Right lobe of liver (tissue), 4 donors: ENCODE results near the gene TECTA.

ENCODE experiments used
- POLR2A ChIP-seq: fragments of 450-650 bp; IDR thresholded peaks from one replicate; pipeline ENCODE4 v1.6.1; 2017; ENCODE audit warnings: antibody characterized with exemption, mild to moderate bottlenecking
- TF ChIP-seq, protein P1 (sequence below), 4 donors: fragments of 200-600 bp in 3 of 4; fragments of 450-650 bp in 1 of 4; IDR thresholded peaks; one replicate each; pipeline versions ENCODE4 v1.5.1 to v1.8.0; 2016 to 2022; ENCODE audit warnings: antibody characterized with exemption in 4 of 4, mild to moderate bottlenecking in 2 of 4
- donor health status: DM: no; HTN: no; CAD: no.
- donor health status: DM: no; HTN: no; CAD: no.
- donor health status: DM: no; HTN: yes; CAD: no.

DNA sequence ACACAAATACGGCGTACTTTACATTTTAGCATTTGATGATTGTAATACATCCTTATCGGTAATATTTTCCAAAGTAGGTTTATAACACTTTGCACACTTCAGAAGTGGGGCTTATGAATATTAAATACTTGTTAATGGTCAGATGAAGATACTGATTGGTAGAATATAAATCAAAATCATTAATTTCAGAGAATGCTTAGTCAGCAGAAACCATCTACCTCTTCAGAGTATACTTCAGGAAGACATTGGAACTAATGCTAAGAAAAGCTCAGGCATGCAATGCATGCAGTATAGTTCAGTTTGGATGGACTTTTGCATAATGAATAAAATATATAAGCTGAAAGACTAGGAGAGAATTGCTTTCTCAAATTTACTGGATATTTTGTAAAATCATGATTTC is 19.7 kb upstream of the TECTA start:
- TF ChIP-seq, protein P1, sequence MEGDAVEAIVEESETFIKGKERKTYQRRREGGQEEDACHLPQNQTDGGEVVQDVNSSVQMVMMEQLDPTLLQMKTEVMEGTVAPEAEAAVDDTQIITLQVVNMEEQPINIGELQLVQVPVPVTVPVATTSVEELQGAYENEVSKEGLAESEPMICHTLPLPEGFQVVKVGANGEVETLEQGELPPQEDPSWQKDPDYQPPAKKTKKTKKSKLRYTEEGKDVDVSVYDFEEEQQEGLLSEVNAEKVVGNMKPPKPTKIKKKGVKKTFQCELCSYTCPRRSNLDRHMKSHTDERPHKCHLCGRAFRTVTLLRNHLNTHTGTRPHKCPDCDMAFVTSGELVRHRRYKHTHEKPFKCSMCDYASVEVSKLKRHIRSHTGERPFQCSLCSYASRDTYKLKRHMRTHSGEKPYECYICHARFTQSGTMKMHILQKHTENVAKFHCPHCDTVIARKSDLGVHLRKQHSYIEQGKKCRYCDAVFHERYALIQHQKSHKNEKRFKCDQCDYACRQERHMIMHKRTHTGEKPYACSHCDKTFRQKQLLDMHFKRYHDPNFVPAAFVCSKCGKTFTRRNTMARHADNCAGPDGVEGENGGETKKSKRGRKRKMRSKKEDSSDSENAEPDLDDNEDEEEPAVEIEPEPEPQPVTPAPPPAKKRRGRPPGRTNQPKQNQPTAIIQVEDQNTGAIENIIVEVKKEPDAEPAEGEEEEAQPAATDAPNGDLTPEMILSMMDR (IDR thresholded peaks at IDR 0.05) = no peak
- TF ChIP-seq POLR2A = no peak
